SK-N-SH (cell line): ENCODE measurements around the gene MYO1B. TPM values are rescaled to one million over a fixed set of nuclear protein-coding genes. Genes with fewer than 3 reads are reported as not detected.

ENCODE experiments used
- CTCF ChIA-PET: fragments of 300-600, 350-600 bp; formaldehyde crosslinking; extraction: SDS; loops from one replicate; lab custom pipeline; 2021; lab: Yijun Ruan, JAX
- POLR2A ChIA-PET: fragments of 350-600 bp; sonication (Branson Sonifier 250); formaldehyde crosslinking; extraction: SDS; loops from one replicate; lab custom pipeline; 2020; ENCODE audit warnings: antibody characterized with exemption, inconsistent platforms; lab: Yijun Ruan, JAX
- DNase-seq: peaks from one replicate; pipeline ENCODE4 v3.0.0; 2012
- H2AFZ ChIP-seq: fragments of 200-600 bp; sonication (generic); 2 replicates; pipeline ENCODE4 v1.8.1; 2016; ENCODE audit warnings: antibody characterized with exemption, mild to moderate bottlenecking, low read depth
- H3F3A ChIP-seq: fragments of 200-600 bp; sonication (generic); replicated peaks from 2 replicates; pipeline ENCODE3; 2016; ENCODE audit warnings: antibody characterized with exemption, mild to moderate bottlenecking; ENCODE audit not compliant: insufficient read depth
- H3K27ac ChIP-seq, 2 experiments: fragments of 200-500 bp in 1 of 2; fragments of 200-600 bp in 1 of 2; sonication (Bioruptor generic) in 1 of 2; sonication (generic), shearing (Covaris generic) in 1 of 2; 2 replicates each; pipeline versions ENCODE4 v1.5.1 to v1.6.1; 2014 to 2016; ENCODE audit warnings: low read depth in 2 of 2, inconsistent platforms in 1 of 2, low read length in 1 of 2, mild to moderate bottlenecking in 1 of 2, mixed read lengths in 1 of 2
- H3K27me3 ChIP-seq: fragments of 200-600 bp; sonication (generic), shearing (Covaris generic); 2 replicates; pipeline ENCODE4 v1.6.1; 2016; ENCODE audit warnings: mixed run types; ENCODE audit not compliant: insufficient read depth
- H3K36me3 ChIP-seq, 2 experiments: fragments of 200-500 bp in 1 of 2; fragments of 200-600 bp in 1 of 2; sonication (Bioruptor generic) in 1 of 2; sonication (generic) in 1 of 2; replicated peaks in 1 of 2; 2 replicates each; pipeline versions ENCODE3 to v1.5.1; 2014 to 2016; ENCODE audit warnings: low read length in 1 of 2, mild to moderate bottlenecking in 1 of 2; ENCODE audit not compliant: insufficient read depth in 2 of 2, control insufficient read depth in 1 of 2
- H3K4me1 ChIP-seq, 2 experiments: fragments of 200-500 bp in 1 of 2; fragments of 200-600 bp in 1 of 2; sonication (Bioruptor generic) in 1 of 2; sonication (generic), shearing (Covaris generic) in 1 of 2; 2 replicates each; pipeline versions ENCODE4 v1.5.1 to v1.6.1; 2014 to 2016; ENCODE audit warnings: low read depth in 1 of 2, low read length in 1 of 2, mixed run types in 1 of 2; ENCODE audit not compliant: insufficient read depth in 2 of 2, control insufficient read depth in 1 of 2
- H3K4me2 ChIP-seq: fragments of 200-600 bp; sonication (generic), shearing (Covaris generic); 2 replicates; pipeline ENCODE4 v1.6.1; 2017; ENCODE audit warnings: mixed run types
- H3K4me3 ChIP-seq, 2 experiments: fragments of 200-500 bp in 1 of 2; fragments of 200-600 bp in 1 of 2; sonication (Bioruptor generic) in 1 of 2; sonication (generic), shearing (Covaris generic) in 1 of 2; 2 replicates each; pipeline versions ENCODE4 v1.5.1 to v1.8.1; 2014 to 2016; ENCODE audit warnings: low read depth in 2 of 2, inconsistent platforms in 1 of 2, low read length in 1 of 2, mild to moderate bottlenecking in 1 of 2, mixed read lengths in 1 of 2, moderate library complexity in 1 of 2
- H3K79me2 ChIP-seq: fragments of 200-600 bp; sonication (generic); 2 replicates; pipeline ENCODE4 v1.8.1; 2017; ENCODE audit warnings: mild to moderate bottlenecking; ENCODE audit not compliant: insufficient read depth
- H3K9ac ChIP-seq: fragments of 200-600 bp; sonication (generic); 2 replicates; pipeline ENCODE4 v1.6.1; 2017; ENCODE audit warnings: mixed run types
- H3K9me2 ChIP-seq: fragments of 200-600 bp; sonication (generic); 2 replicates; pipeline ENCODE4 v1.6.1; 2017; ENCODE audit warnings: mixed run types
- H3K9me3 ChIP-seq: fragments of 200-600 bp; sonication (generic); 2 replicates; pipeline ENCODE4 v1.6.1; 2017; ENCODE audit warnings: mixed run types, mild to moderate bottlenecking, moderate library complexity
- H4K20me1 ChIP-seq: fragments of 200-600 bp; sonication (generic); 2 replicates; pipeline ENCODE4 v1.6.1; 2017; ENCODE audit warnings: mild to moderate bottlenecking, mixed run types; ENCODE audit not compliant: insufficient read depth
- FOSL2 ChIP-seq: IDR thresholded peaks from 2 replicates; pipeline ENCODE4 v1.4.0; 2012; ENCODE audit warnings: low read depth, mild to moderate bottlenecking, moderate library complexity, borderline replicate concordance
- FOXM1 ChIP-seq: IDR thresholded peaks from 2 replicates; pipeline ENCODE4 v1.4.0; 2012; ENCODE audit warnings: low read depth, mild to moderate bottlenecking
- JUND ChIP-seq: IDR thresholded peaks from 2 replicates; pipeline ENCODE4 v1.4.0; 2012
- MEF2A ChIP-seq: IDR thresholded peaks from 2 replicates; pipeline ENCODE4 v1.4.0; 2012; ENCODE audit warnings: low read depth, borderline replicate concordance
- MXI1 ChIP-seq: IDR thresholded peaks from 2 replicates; pipeline ENCODE4 v1.6.1; 2012; ENCODE audit warnings: mild to moderate bottlenecking, low read depth, low read length, improper control_type of control experiment
- NRF1 ChIP-seq: IDR thresholded peaks from 2 replicates; pipeline ENCODE4 v1.6.1; 2012; ENCODE audit warnings: low read depth, mild to moderate bottlenecking, low read length
- RFX5 ChIP-seq: IDR thresholded peaks from 2 replicates; pipeline ENCODE4 v1.6.1; 2012; ENCODE audit warnings: mild to moderate bottlenecking, improper control_type of control experiment, low read length
- TCF12 ChIP-seq: IDR thresholded peaks from 2 replicates; pipeline ENCODE4 v1.4.0; 2012
- TEAD4 ChIP-seq: IDR thresholded peaks from 2 replicates; pipeline ENCODE4 v1.4.0; 2012; ENCODE audit warnings: mild to moderate bottlenecking, borderline replicate concordance; ENCODE audit not compliant: insufficient read depth
- WGBS: methylation state at CpG from one replicate; pipeline ENCODE4 v1.1.6; 2017; ENCODE audit warnings: low lambda C conversion rate; 5-methylcytosine and 5-hydroxymethylcytosine counted together
- polyA plus RNA-seq, 3 experiments: library from polyadenylated mRNA; depleted of rRNA; stranded (reverse); fragments of >200 nt; gene quantifications; 2 replicates each; pipeline ENCODE4 v1.2.3, GENCODE V29; 2012
- TF ChIP-seq, protein P1 (sequence below): IDR thresholded peaks from 2 replicates; pipeline ENCODE4 v1.4.0; 2012; ENCODE audit warnings: low read depth, borderline replicate concordance
- TF ChIP-seq, protein P2 (sequence below): IDR thresholded peaks from 2 replicates; pipeline ENCODE4 v1.4.0; 2012; ENCODE audit warnings: low read depth
- TF ChIP-seq, protein P3 (sequence below): fragments of 200-600 bp; sonication (generic); IDR thresholded peaks from 2 replicates; pipeline ENCODE4 v1.6.1; 2017; ENCODE audit warnings: antibody characterized with exemption, mild to moderate bottlenecking, moderate library complexity
- TF ChIP-seq, protein P4 (sequence below): IDR thresholded peaks from 2 replicates; pipeline ENCODE4 v1.4.0; 2012; ENCODE audit warnings: low read depth, borderline replicate concordance
- TF ChIP-seq, protein P5 (sequence below): IDR thresholded peaks from 2 replicates; pipeline ENCODE4 v1.6.1; 2012; ENCODE audit warnings: mild to moderate bottlenecking, low read depth, low read length, moderate library complexity

MYO1B gene
- polyA plus RNA-seq, 1 of the 3 experiments (the other 2 are of a cell fraction), result 20.2 TPM

DNA sequence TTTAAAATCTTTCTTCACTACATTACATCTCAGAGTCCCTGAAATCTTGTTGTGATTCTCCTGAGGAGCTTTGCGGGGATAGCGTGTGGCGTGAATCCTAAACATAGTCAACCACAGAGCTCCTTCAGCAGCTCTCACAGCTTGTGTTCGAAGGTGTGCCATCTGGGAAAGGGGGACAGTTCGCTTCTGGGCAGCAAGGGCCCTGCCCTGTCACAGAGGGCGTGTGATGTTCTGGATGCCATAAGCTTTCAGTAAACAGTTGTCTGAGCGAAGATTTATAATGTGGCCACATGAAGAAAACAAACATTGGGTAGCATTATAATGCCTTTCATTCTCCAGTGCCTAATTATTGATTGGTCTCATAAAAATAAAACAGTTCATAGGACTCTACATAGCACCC is 172.5 kb downstream of the MYO1B start:
- H3K4me1 ChIP-seq, result no peaks in the 10 kb centered on the region
- no peak overlapping the region for H3K4me2 ChIP-seq
- H3K9me3 ChIP-seq, result no peaks in the 10 kb centered on the region
- DNase-seq, result no peak
- no peak overlapping the region for H3K4me3 ChIP-seq
- no peak overlapping the region for H2AFZ ChIP-seq
- 97% methylated on average over 7 of the region's 7 CpGs for WGBS
- H3K79me2 ChIP-seq, result no peaks in the 10 kb centered on the region
- H4K20me1 ChIP-seq, result no peaks in the 10 kb centered on the region
- H3K9ac ChIP-seq, result no peak overlapping the region
- no peaks in the 10 kb centered on the region for H3K9me2 ChIP-seq
- H3F3A ChIP-seq, result peaks cover 5% of the 10 kb centered on the region
- no peaks in the 10 kb centered on the region for H3K27me3 ChIP-seq
- no peak overlapping the region for H3K27ac ChIP-seq
- CTCF ChIA-PET, result interaction anchor here (1.5 to 4.0 kb wide), 2 partner anchors 13 to 83 kb away, joined by 4 to 12 read pairs; no protein-coding TSS in a partner anchor
- POLR2A ChIA-PET, result no interaction called here
- no peak for TF ChIP-seq JUND
- peaks cover 67 to 74% of the 10 kb centered on the region in 2 experiments for H3K36me3 ChIP-seq

DNA sequence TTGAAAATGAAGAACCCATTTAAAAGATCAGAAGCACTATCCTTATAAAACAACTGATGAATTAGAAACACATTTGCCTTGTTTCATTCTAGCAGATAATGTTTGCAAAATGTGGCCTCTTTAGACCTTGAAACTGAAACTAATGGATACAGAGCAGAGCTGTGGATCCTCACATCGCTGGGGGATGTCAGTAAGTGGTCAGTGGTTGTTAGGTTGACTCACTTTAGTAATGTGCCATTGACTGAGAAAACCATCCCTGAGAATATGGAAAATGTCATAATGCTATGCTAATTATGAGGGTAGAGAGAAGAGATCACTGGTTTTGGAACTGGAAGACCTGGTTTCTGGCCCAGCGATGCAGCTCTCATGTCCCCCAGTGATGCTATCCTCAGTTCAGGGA is 176.7 kb downstream of the MYO1B start:
- Histone ChIP-seq H3K4me2 (no peak overlapping the region), H3K27me3 (no peaks in the 10 kb centered on the region), H3F3A (no peaks in the 10 kb centered on the region), H3K27ac (no peak overlapping the region), H3K4me1 (no peaks in the 10 kb centered on the region), H3K79me2 (no peaks in the 10 kb centered on the region), H3K9me3 (no peaks in the 10 kb centered on the region), H3K9ac (no peak overlapping the region), H4K20me1 (no peaks in the 10 kb centered on the region), H2AFZ (no peak overlapping the region), H3K4me3 (no peak overlapping the region), H3K9me2 (no peaks in the 10 kb centered on the region), H3K36me3 (peaks cover 58 to 62% of the 10 kb centered on the region in 2 experiments)
- no peak for DNase-seq
- POLR2A ChIA-PET, result interaction anchor here (0.8 kb wide), 1 partner anchor 79 kb away, joined by 3 read pairs; no protein-coding TSS in a partner anchor
- CTCF ChIA-PET, result interaction anchor here (0.8 to 1.9 kb wide), 3 partner anchors 42 to 204 kb away, joined by 3 to 5 read pairs (median 3); no protein-coding TSS in a partner anchor
- no peak for TF ChIP-seq RFX5
- TF ChIP-seq, protein P1, sequence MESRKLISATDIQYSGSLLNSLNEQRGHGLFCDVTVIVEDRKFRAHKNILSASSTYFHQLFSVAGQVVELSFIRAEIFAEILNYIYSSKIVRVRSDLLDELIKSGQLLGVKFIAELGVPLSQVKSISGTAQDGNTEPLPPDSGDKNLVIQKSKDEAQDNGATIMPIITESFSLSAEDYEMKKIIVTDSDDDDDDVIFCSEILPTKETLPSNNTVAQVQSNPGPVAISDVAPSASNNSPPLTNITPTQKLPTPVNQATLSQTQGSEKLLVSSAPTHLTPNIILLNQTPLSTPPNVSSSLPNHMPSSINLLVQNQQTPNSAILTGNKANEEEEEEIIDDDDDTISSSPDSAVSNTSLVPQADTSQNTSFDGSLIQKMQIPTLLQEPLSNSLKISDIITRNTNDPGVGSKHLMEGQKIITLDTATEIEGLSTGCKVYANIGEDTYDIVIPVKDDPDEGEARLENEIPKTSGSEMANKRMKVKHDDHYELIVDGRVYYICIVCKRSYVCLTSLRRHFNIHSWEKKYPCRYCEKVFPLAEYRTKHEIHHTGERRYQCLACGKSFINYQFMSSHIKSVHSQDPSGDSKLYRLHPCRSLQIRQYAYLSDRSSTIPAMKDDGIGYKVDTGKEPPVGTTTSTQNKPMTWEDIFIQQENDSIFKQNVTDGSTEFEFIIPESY, result no peak
- TF ChIP-seq, protein P2, sequence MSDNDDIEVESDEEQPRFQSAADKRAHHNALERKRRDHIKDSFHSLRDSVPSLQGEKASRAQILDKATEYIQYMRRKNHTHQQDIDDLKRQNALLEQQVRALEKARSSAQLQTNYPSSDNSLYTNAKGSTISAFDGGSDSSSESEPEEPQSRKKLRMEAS, result no peak
- TF ChIP-seq, protein P3, sequence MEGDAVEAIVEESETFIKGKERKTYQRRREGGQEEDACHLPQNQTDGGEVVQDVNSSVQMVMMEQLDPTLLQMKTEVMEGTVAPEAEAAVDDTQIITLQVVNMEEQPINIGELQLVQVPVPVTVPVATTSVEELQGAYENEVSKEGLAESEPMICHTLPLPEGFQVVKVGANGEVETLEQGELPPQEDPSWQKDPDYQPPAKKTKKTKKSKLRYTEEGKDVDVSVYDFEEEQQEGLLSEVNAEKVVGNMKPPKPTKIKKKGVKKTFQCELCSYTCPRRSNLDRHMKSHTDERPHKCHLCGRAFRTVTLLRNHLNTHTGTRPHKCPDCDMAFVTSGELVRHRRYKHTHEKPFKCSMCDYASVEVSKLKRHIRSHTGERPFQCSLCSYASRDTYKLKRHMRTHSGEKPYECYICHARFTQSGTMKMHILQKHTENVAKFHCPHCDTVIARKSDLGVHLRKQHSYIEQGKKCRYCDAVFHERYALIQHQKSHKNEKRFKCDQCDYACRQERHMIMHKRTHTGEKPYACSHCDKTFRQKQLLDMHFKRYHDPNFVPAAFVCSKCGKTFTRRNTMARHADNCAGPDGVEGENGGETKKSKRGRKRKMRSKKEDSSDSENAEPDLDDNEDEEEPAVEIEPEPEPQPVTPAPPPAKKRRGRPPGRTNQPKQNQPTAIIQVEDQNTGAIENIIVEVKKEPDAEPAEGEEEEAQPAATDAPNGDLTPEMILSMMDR, result no peak
- TF ChIP-seq MEF2A, result no peak
- no peak for TF ChIP-seq FOSL2
- no peak for TF ChIP-seq FOXM1
- TF ChIP-seq, protein P4, sequence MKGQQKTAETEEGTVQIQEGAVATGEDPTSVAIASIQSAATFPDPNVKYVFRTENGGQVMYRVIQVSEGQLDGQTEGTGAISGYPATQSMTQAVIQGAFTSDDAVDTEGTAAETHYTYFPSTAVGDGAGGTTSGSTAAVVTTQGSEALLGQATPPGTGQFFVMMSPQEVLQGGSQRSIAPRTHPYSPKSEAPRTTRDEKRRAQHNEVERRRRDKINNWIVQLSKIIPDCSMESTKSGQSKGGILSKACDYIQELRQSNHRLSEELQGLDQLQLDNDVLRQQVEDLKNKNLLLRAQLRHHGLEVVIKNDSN, result no peak
- TF ChIP-seq TEAD4, result no peak
- no peak for TF ChIP-seq NRF1
- no peak for TF ChIP-seq TCF12
- TF ChIP-seq, protein P5, sequence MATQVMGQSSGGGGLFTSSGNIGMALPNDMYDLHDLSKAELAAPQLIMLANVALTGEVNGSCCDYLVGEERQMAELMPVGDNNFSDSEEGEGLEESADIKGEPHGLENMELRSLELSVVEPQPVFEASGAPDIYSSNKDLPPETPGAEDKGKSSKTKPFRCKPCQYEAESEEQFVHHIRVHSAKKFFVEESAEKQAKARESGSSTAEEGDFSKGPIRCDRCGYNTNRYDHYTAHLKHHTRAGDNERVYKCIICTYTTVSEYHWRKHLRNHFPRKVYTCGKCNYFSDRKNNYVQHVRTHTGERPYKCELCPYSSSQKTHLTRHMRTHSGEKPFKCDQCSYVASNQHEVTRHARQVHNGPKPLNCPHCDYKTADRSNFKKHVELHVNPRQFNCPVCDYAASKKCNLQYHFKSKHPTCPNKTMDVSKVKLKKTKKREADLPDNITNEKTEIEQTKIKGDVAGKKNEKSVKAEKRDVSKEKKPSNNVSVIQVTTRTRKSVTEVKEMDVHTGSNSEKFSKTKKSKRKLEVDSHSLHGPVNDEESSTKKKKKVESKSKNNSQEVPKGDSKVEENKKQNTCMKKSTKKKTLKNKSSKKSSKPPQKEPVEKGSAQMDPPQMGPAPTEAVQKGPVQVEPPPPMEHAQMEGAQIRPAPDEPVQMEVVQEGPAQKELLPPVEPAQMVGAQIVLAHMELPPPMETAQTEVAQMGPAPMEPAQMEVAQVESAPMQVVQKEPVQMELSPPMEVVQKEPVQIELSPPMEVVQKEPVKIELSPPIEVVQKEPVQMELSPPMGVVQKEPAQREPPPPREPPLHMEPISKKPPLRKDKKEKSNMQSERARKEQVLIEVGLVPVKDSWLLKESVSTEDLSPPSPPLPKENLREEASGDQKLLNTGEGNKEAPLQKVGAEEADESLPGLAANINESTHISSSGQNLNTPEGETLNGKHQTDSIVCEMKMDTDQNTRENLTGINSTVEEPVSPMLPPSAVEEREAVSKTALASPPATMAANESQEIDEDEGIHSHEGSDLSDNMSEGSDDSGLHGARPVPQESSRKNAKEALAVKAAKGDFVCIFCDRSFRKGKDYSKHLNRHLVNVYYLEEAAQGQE, result no peak
- TF ChIP-seq MXI1, result no peak
- WGBS, result 92% methylated on average over 2 of the region's 2 CpGs
